Effector CD4-positive, alpha-beta T cell (primary cell): ENCODE measurements around the gene PCCA.
"Not testable (repeated sequence)": the region's sequence is repeated elsewhere in the genome, so short reads cannot be mapped to it uniquely, and the experiment has no call there.

Experiments
- DNase-seq: peaks from one replicate; pipeline ENCODE4 v3.0.0-alpha.2; 2020

PCCA gene

GRCh38 chr13:100364591-100364990 is 275.7 kb downstream of the PCCA start:
- no peak for DNase-seq

GRCh38 chr13:100365680-100366079 is 276.8 kb downstream of the PCCA start:
- DNase-seq = no peak

- DNase-seq = no peak
Measured at GRCh38 chr13:100378533-100378932, 289.6 kb downstream of the PCCA start.

- DNase-seq = no peak
Measured at GRCh38 chr13:100381595-100382224, 292.8 kb downstream of the PCCA start.

GRCh38 chr13:100382785-100383184 is 293.9 kb downstream of the PCCA start:
- no peak for DNase-seq

- no peak for DNase-seq
Measured at GRCh38 chr13:100387416-100387815, 298.5 kb downstream of the PCCA start.

GRCh38 chr13:100388150-100388549 is 299.3 kb downstream of the PCCA start:
- not testable (repeated sequence) for DNase-seq

GRCh38 chr13:100388923-100389322 is 300.0 kb downstream of the PCCA start:
- no peak for DNase-seq

GRCh38 chr13:100389617-100390016 is 300.7 kb downstream of the PCCA start:
- DNase-seq = no peak

GRCh38 chr13:100392709-100393630 is 304.1 kb downstream of the PCCA start:
- DNase-seq = no peak

GRCh38 chr13:100394005-100394695 is 305.3 kb downstream of the PCCA start:
- no peak for DNase-seq

- no peak for DNase-seq
Measured at GRCh38 chr13:100395698-100396373, 306.9 kb downstream of the PCCA start.

- no peak for DNase-seq
Measured at GRCh38 chr13:100396776-100397175, 307.9 kb downstream of the PCCA start.

- no peak for DNase-seq
Measured at GRCh38 chr13:100397627-100398026, 308.7 kb downstream of the PCCA start.

GRCh38 chr13:100398360-100398759 is 309.5 kb downstream of the PCCA start:
- DNase-seq = no peak

GRCh38 chr13:100399455-100399854 is 310.6 kb downstream of the PCCA start:
- DNase-seq = no peak

GRCh38 chr13:100403675-100404074 is 314.8 kb downstream of the PCCA start:
- no peak for DNase-seq

GRCh38 chr13:100409132-100409531 is 320.2 kb downstream of the PCCA start:
- DNase-seq = no peak

GRCh38 chr13:100423375-100423774 is 334.5 kb downstream of the PCCA start:
- DNase-seq = no peak

GRCh38 chr13:100428986-100429385 is 340.1 kb downstream of the PCCA start:
- DNase-seq = no peak

GRCh38 chr13:100432611-100433010 is 343.7 kb downstream of the PCCA start:
- DNase-seq = no peak

- DNase-seq = no peak
Measured at GRCh38 chr13:100433475-100433874, 344.6 kb downstream of the PCCA start.
